ENCODE measurements around the gene AUTS2. TPM values are rescaled to one million over a fixed set of nuclear protein-coding genes. Genes with fewer than 3 reads are reported as not detected.

AUTS2 gene
- total RNA-seq, 1 donor from 2014 or later: 125 TPM

DNA sequence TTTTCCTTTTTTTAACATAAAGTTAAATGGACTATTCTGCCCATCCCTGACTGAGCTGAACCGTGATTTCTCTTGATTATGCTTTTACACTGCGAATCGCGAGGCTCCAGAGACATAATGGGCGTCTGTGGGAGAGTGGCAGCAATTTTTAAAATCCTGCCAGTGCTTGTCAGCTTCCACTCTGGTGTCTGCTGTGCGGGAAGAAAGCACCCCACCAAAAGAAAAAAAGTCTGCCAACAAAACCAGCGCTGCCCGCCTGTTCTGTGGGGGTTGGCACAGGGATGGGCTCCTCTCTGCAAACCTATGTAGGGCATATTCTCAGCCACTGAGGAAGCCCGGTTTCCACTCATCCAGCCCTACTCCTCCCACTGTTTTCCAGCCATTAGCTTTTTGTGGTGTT lies 941.3 kb downstream of the AUTS2 start:
- Mint-ChIP-seq H3K27me3 (peaks cover 7% of the 10 kb centered on the region), H3K9me3 (ENCODE audit: low read depth) (no peaks in the 10 kb centered on the region)

GRCh38 chr7:70540641-70541040 lies 942.4 kb downstream of the AUTS2 start:
- no peak for TF ChIP-seq CTCF (IDR thresholded peaks at IDR 0.05; ENCODE audit: unreplicated experiment)
- no peak for DNase-seq (ENCODE audit: low spot score, unreplicated experiment)
- Mint-ChIP-seq H3K27ac (no peak overlapping the region), H3K4me1 (ENCODE audit: low read depth) (no peaks in the 10 kb centered on the region), H3K4me3 (ENCODE audit: low read depth) (no peak overlapping the region), H3K36me3 (ENCODE audit: insufficient read depth) (no peaks in the 10 kb centered on the region), H3K9me3 (ENCODE audit: low read depth) (no peaks in the 10 kb centered on the region), H3K27me3 (peaks cover 7% of the 10 kb centered on the region)

More for the DNA sequence above, 941.3 kb downstream of the AUTS2 start:
- H3K36me3 Mint-ChIP-seq (ENCODE audit: insufficient read depth): no peaks in the 10 kb centered on the region
- no peak overlapping the region for H3K4me3 Mint-ChIP-seq (ENCODE audit: low read depth)
- H3K4me1 Mint-ChIP-seq (ENCODE audit: low read depth): no peaks in the 10 kb centered on the region
- no peak for TF ChIP-seq CTCF (IDR thresholded peaks at IDR 0.05; ENCODE audit: unreplicated experiment)
- no peak overlapping the region for H3K27ac Mint-ChIP-seq
- no peak for DNase-seq (ENCODE audit: low spot score, unreplicated experiment)

DNA sequence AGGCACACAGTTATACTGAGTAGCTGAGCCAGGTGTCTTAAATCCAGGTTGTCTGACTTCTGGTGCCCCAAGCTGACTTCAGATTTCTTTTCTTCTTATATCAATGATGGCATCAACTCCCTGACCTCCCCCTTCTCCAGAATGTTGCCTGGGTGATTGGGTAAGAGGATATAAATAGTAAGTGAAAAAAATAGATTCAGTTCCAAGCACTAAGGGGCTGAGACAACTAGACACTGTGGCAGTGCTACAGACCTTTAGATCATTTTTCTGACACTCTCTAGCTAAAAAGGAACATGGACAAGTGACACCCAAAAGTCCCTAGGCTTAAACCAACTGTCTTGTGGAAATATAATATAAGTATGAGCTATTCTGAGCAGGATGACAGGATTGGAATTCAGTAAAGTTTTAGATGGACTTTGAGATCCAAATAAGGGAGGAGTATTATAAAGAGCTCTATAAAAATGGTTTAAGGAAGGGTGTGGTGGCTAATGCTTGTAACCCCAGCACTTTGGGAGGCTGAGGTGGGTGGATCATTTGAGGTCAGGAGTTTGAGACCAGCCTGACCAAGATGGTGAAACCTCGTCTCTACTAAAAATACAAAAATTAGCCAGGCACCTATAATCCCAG lies 944.6 kb downstream of the AUTS2 start:
- peaks cover 6% of the 10 kb centered on the region for H3K36me3 Mint-ChIP-seq (ENCODE audit: insufficient read depth)
- H3K4me1 Mint-ChIP-seq (ENCODE audit: low read depth): no peaks in the 10 kb centered on the region
- no peak for TF ChIP-seq CTCF (IDR thresholded peaks at IDR 0.05; ENCODE audit: unreplicated experiment)
- peaks cover 7% of the 10 kb centered on the region for H3K9me3 Mint-ChIP-seq (ENCODE audit: low read depth)
- no peak overlapping the region for H3K4me3 Mint-ChIP-seq (ENCODE audit: low read depth)
- peaks cover 7% of the 10 kb centered on the region for H3K27me3 Mint-ChIP-seq
- no peak overlapping the region for H3K27ac Mint-ChIP-seq
- DNase-seq (ENCODE audit: low spot score, unreplicated experiment): no peak

DNA sequence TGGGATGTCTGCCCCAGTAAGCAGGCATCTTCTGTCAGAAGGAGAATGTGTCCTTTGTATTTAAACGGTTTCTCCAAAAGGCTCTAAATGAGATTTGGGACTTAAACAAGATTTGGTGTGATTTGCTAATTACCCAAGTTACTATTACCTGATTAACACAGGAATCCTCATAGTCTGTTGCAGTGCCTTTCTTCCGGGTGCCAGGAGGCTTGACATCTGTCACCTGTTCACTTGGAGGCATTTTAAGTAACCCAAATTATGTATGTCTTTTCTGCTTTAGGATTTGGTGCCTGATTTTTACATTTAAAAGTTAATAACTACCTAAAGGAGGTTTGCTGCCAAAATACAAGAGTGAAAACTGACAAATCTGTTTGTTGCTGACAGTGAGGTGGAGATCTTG lies 945.7 kb downstream of the AUTS2 start:
- DNase-seq (ENCODE audit: low spot score, unreplicated experiment): no peak
- peaks cover 7% of the 10 kb centered on the region for H3K9me3 Mint-ChIP-seq (ENCODE audit: low read depth)
- H3K27ac Mint-ChIP-seq: no peak overlapping the region
- H3K4me3 Mint-ChIP-seq (ENCODE audit: low read depth): no peak overlapping the region
- peaks cover 6% of the 10 kb centered on the region for H3K36me3 Mint-ChIP-seq (ENCODE audit: insufficient read depth)
- H3K27me3 Mint-ChIP-seq: peaks cover 7% of the 10 kb centered on the region
- no peak for TF ChIP-seq CTCF (IDR thresholded peaks at IDR 0.05; ENCODE audit: unreplicated experiment)
- no peaks in the 10 kb centered on the region for H3K4me1 Mint-ChIP-seq (ENCODE audit: low read depth)

- peaks cover 4% of the 10 kb centered on the region for H3K27me3 Mint-ChIP-seq
- no peaks in the 10 kb centered on the region for H3K4me1 Mint-ChIP-seq (ENCODE audit: low read depth)
- peaks cover 10% of the 10 kb centered on the region for H3K9me3 Mint-ChIP-seq (ENCODE audit: low read depth)
- H3K4me3 Mint-ChIP-seq (ENCODE audit: low read depth): no peak overlapping the region
- peaks cover 8% of the 10 kb centered on the region for H3K36me3 Mint-ChIP-seq (ENCODE audit: insufficient read depth)
- DNase-seq (ENCODE audit: low spot score, unreplicated experiment): no peak
- TF ChIP-seq CTCF (IDR thresholded peaks at IDR 0.05; ENCODE audit: unreplicated experiment): no peak
- no peak overlapping the region for H3K27ac Mint-ChIP-seq
These were observed 946.9 kb downstream of the AUTS2 start for GRCh38 chr7:70545214-70545613.
